NCI-H510A (cell line): ENCODE data around the gene PPP1R13B.
"Not testable (repeated sequence)": the region's sequence is repeated elsewhere in the genome, so short reads cannot be mapped to it uniquely, and the experiment has no call there.

Source experiments
- DNase-seq: peaks from one replicate; lab custom pipeline; 2025; lab: John Stamatoyannopoulos, UW

The PPP1R13B gene

GRCh38 chr14:103832046-103832445 lies 15.3 kb downstream of the PPP1R13B start:
- DNase-seq, result no peak

- no peak for DNase-seq
These were observed 16.7 kb downstream of the PPP1R13B start for GRCh38 chr14:103830511-103831270.

- no peak for DNase-seq
These were observed 18.9 kb downstream of the PPP1R13B start for GRCh38 chr14:103828315-103828967.

- DNase-seq, result no peak
These were observed 22.3 kb downstream of the PPP1R13B start for GRCh38 chr14:103825101-103825500.

- DNase-seq, result no peak
These were observed 26.5 kb downstream of the PPP1R13B start for GRCh38 chr14:103820908-103821307.

GRCh38 chr14:103820382-103820781 lies 27.0 kb downstream of the PPP1R13B start:
- no peak for DNase-seq

GRCh38 chr14:103819503-103820307 lies 27.7 kb downstream of the PPP1R13B start:
- DNase-seq, result peak; percentile 60

GRCh38 chr14:103818870-103819269 lies 28.5 kb downstream of the PPP1R13B start:
- no peak for DNase-seq

GRCh38 chr14:103818422-103818821 lies 29.0 kb downstream of the PPP1R13B start:
- no peak for DNase-seq

- DNase-seq, result no peak
These were observed 29.8 kb downstream of the PPP1R13B start for GRCh38 chr14:103817595-103817994.

- DNase-seq, result no peak
These were observed 30.4 kb downstream of the PPP1R13B start for GRCh38 chr14:103816991-103817390.

GRCh38 chr14:103815253-103815652 lies 32.1 kb downstream of the PPP1R13B start:
- no peak for DNase-seq

GRCh38 chr14:103811189-103811588 lies 36.2 kb downstream of the PPP1R13B start:
- DNase-seq, result no peak

GRCh38 chr14:103808403-103809001 lies 38.9 kb downstream of the PPP1R13B start:
- peak; percentile 45 for DNase-seq

GRCh38 chr14:103806805-103807204 lies 40.6 kb downstream of the PPP1R13B start:
- no peak for DNase-seq

GRCh38 chr14:103805708-103806107 lies 41.7 kb downstream of the PPP1R13B start:
- no peak for DNase-seq

- DNase-seq, result no peak
These were observed 43.7 kb downstream of the PPP1R13B start for GRCh38 chr14:103803661-103804060.

GRCh38 chr14:103802356-103802755 lies 45.0 kb downstream of the PPP1R13B start:
- no peak for DNase-seq

- DNase-seq, result peak; percentile 67
These were observed 45.9 kb downstream of the PPP1R13B start for GRCh38 chr14:103801459-103801858.

- not testable (repeated sequence) for DNase-seq
These were observed 54.2 kb downstream of the PPP1R13B start for GRCh38 chr14:103793192-103793591.

GRCh38 chr14:103788086-103788485 lies 59.3 kb downstream of the PPP1R13B start:
- no peak for DNase-seq

- no peak for DNase-seq
These were observed 65.0 kb downstream of the PPP1R13B start for GRCh38 chr14:103782376-103782775.
